ENCODE measurements around the gene ACACB.

DNA sequence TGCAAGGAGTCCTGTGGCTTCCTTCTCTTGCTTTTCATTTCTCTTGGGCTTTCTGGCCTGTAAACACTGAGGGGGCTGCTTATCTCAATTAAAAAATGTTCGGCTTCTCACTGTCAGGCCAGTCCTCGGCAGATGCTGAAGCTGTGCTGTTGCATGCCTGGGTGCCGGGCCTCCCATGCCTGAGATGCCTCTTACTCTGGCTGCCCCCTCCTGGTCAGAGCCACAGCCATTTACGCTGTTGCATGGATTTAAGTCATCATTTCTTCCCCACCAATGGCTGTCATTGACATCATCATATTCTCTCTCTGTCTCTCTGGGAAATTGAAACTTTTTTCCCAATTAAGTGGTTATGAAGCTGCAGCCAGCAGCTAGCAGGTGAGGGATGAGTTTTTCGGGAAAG is 139.0 kb downstream of the ACACB start:
- no peak for TF ChIP-seq CTCF (conservative IDR thresholded peaks at IDR 0.05)
- no peak for TF ChIP-seq ZFX (IDR thresholded peaks at IDR 0.05)
